SHP77 treated with DMSO at 0.1 percent for 48 hours (cell line): ENCODE data around the gene FHOD3.
"Not testable (repeated sequence)": the region's sequence is repeated elsewhere in the genome, so short reads cannot be mapped to it uniquely, and the experiment has no call there.

Experiments used
- DNase-seq: peaks from one replicate; lab custom pipeline; 2025; lab: John Stamatoyannopoulos, UW

FHOD3 gene

DNA sequence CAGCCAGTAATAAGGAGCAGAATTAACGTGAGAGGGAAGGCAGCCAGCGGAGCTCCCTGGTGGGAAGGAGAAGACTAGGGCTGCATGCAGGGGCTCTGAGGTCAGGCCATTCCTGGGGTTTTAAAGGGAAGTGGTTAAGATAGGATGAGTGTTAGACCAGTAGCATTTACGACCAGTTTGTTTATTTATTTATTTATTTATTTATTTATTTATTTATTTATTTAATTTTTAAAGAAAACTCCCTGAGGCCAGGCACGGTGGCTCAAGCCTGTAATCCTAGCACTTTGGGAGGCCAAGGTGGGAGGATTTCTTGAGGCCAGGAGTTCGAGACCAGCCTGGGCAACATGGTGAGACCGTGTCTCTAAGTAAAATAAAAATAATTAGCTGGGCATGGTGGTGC is 152.8 kb downstream of the FHOD3 start:
- no peak for DNase-seq

GRCh38 chr18:36451454-36452251 is 154.1 kb downstream of the FHOD3 start:
- DNase-seq = no peak

DNA sequence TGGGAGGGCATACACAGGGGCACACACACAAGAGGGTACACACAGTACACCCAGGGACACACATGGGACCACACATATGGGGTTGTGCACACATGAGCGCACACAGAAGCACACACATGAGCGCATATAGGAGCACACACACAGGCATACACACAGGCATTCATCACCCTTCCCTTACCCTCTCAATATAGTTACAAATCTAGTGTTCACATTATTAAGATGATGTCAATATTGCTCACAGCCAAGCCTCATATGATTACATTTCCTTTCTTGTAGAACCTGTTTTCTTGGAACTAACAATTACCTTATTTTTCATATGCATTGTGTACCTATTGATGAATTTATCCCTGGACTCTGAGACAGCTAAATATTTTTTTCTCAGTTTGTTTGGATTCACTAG is 156.7 kb downstream of the FHOD3 start:
- no peak for DNase-seq

DNA sequence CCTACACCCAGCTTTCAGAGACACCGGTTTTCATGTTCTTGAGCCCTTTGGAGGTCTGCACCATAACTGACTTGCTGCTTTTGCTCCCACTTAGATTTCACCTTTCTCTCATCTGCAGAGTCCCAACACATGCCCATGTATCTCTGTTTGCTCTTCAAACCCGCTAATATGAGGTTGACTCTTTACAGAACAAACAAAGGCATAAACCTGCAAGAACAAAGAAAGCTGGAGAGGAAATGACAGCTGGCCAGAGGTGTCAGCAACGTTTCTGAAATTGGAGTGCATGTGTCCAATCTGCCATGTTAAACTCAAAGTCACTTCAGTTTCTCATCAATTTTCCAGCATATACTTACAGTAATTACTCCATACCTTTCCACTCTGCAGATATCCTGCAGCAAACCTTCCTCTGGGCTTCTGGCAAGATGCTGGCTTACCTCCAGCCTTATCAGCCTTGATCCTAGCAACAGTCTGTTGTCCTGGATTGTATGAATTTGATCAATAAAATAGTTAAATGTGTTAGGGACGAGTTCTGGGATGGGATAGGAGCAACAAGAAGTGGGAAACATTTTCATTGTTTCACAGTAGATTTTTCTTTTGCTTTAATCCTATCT is 157.4 kb downstream of the FHOD3 start:
- peak; percentile 28 for DNase-seq

DNA sequence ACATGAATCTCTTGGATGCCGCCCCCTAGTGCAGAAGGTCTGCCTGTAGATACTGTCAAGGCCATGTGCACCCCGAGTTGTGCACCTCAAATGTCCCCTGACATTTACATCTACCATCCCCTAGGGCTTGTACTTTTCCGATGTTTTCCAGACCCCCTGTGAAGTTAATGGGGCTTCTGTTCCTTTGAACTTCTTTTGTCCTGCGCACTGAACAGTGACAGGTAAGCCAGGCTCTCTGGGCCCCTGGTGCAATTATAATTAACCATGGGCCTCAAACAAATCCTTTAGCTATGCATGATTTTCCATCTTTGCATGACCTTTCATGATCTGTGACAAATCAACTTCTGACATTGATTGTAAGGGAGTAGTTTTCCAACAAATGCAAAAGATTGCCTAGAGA is 158.4 kb downstream of the FHOD3 start:
- DNase-seq = no peak

DNA sequence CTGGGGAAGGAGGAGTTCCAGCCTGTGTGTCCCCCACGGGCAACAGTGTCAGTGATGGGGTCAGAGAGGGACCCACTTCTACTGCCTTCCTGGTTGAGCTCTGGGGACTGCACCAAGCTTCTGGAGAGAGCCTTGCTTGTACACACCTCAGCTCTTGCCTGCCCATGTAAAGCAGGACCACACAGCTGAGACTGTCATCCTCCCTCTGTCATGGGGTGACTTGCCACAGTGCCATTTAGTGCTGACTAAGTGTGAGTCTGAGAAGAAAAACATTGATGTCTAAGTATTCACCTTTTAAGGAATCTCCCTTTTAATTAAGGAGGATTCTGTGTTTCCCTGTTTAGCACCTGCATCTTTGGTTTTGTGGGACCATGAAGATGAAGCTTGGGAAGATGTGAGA is 159.1 kb downstream of the FHOD3 start:
- no peak for DNase-seq

DNA sequence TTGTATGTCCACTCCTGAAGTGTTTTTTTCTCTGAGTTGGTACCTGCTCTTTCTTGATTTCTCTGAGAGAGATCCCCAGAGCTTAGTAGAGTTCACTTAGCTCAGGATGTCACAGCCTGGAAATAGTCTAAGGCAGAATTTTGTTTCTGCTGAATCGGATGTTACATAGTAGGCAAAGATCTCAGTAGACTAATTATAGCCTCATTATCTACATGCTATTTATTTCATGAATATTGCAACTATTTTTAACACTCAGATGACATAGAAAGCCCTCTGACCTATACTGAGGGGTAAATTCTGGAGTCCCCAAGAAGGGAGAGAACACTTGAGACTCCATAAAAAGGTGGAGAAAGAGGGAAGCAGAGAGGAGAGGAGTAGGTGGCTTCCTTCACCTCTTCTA is 160.2 kb downstream of the FHOD3 start:
- no peak for DNase-seq

GRCh38 chr18:36458306-36458705 is 160.8 kb downstream of the FHOD3 start:
- no peak for DNase-seq

DNA sequence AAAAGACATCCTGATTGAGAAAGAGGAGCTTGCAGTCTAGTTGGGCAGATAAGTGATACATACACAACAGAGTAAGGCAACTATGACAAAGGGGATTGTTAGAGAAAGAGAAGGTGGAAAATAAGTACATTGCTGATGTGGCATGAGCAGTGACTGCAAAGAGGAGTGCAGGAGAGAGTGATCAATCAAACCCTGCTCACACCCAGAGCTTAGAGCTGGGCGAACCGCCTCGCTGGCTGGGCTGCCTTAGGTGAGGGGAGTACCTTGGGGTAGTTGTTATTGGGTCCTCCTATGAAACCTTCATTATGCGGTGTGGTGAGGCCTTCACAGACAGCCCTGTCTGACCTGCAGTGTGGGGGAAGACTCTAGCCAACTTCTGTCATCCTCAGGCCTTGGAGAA is 161.7 kb downstream of the FHOD3 start:
- no peak for DNase-seq

DNA sequence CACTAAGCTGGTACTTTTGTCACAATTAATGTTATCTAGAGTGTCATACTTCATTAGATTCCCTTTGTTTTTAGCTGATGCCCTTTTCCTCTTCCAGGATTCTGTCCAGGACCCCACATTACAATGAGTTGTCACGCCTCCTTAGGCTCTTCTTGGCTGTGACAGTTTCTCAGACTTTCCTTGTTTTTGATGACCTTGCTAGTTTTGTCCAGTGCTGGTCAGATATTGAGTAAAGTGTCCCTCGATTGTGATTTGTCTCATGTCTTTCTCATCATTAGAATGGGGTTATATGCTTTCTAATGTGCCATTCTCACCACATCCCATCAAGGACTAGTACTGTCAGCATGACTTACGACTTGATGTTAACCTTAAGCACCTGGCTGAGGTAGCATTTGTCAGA is 162.3 kb downstream of the FHOD3 start:
- no peak for DNase-seq

DNA sequence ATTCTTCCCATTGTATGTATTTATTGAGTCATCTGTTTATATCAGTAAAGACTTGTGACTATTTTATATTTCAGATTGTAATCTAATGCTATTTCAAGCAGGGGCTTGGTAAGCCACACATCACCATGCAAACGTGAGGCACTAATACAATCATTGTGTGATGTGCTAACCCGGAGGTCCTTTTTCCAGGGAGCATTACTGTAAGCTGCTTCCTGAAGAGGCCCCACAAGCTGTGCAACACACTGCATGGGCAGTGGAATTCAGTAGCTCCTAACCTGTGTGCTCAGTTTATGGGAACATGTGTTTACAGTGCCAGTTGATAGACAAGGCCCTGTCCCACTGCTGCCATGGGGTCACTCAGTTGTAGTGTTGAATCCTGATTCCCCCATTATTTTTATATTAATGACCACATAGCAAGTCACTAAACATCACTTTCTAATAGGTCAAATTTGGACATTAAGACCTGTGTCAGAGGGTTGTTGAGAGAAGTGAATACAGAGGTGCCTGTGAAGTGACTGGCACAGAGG is 162.9 kb downstream of the FHOD3 start:
- no peak for DNase-seq

- DNase-seq = no peak
Measured at GRCh38 chr18:36460854-36461253, 163.3 kb downstream of the FHOD3 start.

DNA sequence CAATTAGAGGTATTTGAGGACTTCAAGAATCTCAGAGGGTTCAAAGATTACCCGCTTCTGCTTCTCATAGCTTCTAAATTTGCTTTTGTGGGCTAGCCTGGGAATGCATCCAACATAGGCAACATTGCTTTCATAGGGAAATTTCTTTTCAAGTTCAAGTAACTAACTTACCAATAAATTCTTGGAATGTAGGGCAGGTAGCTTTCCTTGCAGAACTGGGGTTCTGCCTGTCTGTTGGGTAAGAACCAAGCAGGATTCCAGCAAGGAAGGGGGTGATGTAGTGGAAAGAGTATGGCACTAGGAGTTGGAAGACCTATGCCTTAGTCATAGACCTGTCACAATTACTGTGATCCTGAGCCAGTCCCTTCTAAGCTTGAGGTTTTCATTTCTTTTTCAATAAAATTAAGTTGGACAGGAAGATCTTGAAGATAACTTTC is 164.1 kb downstream of the FHOD3 start:
- no peak for DNase-seq

DNA sequence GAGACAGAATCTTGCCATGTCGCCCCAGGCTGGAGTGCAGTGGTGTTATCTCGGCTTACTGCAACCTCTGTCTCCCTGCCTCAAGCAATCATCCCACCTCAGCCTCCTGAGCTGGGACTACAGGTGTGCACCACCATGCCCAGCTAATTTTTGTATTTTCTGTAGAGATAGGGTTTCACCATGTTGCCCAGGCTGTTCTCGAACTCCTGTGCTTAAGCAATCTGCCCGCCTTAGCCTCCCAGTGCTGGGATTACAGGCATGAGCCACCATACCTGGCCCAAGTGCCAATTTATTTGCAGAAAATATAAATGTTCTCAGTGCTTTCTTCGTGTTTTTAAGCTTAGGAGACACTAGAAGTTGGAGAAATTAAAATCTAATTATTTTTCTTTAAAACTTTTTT is 166.0 kb downstream of the FHOD3 start:
- not testable (repeated sequence) for DNase-seq

- DNase-seq = no peak
Measured at GRCh38 chr18:36464126-36464651, 166.7 kb downstream of the FHOD3 start.

DNA sequence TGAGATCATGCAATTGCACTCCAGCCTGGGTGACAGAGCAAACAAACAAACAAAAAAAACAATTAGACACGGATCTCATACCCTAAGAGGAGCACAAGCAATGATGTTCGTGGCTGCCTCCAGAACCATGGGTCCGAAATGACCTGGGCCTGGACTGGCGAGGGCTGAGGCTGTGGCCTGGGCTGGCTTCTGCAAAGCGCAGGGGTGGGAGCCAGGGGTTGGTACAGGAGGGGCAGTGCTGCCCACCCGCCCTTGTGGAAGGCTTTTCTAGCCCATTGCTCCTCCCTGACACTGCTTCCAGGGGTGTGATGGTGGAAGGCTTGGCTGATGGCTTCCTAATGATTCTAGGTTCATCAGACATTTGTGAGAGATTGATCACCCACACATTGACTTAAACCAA is 167.8 kb downstream of the FHOD3 start:
- DNase-seq = no peak

- DNase-seq = no peak
Measured at GRCh38 chr18:36465970-36466369, 168.5 kb downstream of the FHOD3 start.

- DNase-seq = no peak
Measured at GRCh38 chr18:36467614-36468013, 170.1 kb downstream of the FHOD3 start.

GRCh38 chr18:36468161-36468560 is 170.6 kb downstream of the FHOD3 start:
- DNase-seq = no peak

- DNase-seq = no peak
Measured at GRCh38 chr18:36469461-36469860, 171.9 kb downstream of the FHOD3 start.

- DNase-seq = no peak
Measured at GRCh38 chr18:36470896-36471295, 173.4 kb downstream of the FHOD3 start.

GRCh38 chr18:36471393-36471792 is 173.9 kb downstream of the FHOD3 start:
- no peak for DNase-seq

DNA sequence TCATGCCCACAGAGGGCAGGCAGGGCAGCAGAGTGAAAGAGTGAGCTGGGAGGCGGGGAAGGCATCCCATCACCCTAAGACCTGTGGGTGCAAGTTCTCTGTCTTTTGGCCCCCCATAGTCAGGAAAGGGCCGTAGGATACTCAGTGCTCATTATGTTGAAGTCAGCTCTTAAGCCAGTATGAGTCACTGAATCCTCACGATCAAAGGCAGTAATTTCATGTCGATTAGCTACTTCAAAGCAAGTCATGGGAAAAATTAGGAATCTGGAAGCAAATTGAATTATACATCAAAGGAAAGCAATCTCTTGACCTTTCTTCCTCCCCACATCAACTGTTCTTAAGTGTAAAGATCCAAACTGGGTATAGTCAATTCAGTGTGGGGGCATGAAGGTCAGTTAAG is 178.9 kb downstream of the FHOD3 start:
- DNase-seq = no peak
